ENCODE measurements around the gene RTKN. TPM values are rescaled to one million over a fixed set of nuclear protein-coding genes. Genes with fewer than 3 reads are reported as not detected.
A peak's percentile ranks its signal among the peaks of the same experiment; 100 is the strongest.

Gene RTKN, protein sequence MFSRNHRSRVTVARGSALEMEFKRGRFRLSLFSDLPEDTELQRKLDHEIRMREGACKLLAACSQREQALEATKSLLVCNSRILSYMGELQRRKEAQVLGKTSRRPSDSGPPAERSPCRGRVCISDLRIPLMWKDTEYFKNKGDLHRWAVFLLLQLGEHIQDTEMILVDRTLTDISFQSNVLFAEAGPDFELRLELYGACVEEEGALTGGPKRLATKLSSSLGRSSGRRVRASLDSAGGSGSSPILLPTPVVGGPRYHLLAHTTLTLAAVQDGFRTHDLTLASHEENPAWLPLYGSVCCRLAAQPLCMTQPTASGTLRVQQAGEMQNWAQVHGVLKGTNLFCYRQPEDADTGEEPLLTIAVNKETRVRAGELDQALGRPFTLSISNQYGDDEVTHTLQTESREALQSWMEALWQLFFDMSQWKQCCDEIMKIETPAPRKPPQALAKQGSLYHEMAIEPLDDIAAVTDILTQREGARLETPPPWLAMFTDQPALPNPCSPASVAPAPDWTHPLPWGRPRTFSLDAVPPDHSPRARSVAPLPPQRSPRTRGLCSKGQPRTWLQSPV
- polyA plus RNA-seq (2013, experiment 1 of 2): 20.6 TPM
- polyA plus RNA-seq (2013, experiment 2 of 2): 20.1 TPM

DNA sequence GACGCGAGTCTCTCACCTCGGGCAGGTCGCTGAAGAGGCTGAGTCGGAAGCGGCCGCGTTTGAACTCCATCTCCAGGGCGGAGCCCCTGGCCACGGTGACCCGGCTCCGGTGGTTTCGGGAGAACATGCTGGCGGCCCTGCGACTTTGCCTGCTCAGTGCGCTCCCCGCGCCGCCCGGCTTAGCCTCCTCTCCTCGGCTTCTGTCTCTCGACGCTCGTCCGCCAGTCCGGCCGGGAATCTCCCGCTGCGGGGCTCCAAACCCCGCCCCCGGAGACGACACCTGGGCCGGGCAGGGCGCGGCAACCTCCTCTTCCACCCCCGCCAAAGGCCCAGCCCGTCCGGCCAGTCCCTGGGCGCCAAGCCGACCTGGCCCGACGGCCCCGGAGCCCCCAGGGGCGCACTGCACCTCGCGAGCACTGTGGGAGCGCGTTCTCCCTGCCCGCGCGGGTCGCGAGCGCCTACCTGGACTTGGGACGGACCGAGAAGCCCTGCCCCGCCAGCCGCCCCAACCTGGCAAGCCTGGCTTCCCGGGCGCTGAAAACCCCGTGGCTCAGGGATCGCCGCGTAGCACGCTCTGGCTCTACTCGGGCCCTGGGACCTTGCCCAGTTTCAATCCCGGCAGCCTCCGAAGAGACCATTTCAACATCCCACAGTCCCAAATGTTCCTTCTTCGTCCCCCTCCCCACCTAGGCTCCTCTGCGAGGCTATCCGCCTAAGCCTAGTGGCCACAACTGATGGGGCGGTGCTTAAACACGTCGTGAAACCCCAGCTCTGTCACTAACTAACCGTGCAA, at the start of gene RTKN:
RTKN (minus strand) TSS at position 248 of the 793 bp plus-strand sequence; CDS start at position 127, 121 bp downstream.
- peaks cover 17 to 19% of the 10 kb centered on the region in 2 donors for H3K4me1 ChIP-seq (ENCODE audit: control insufficient read depth in 2 of 2, insufficient read depth in 1 of 2, low read depth in 1 of 2, low read length in 2 of 2)
- WGBS, 2 donors (ENCODE audit: extremely low coverage in 2 of 2, insufficient read length in 2 of 2, insufficient replicate concordance in 1 of 2): no CpG with 5 or more reads among the region's 75 CpGs
- H2BK5ac ChIP-seq (ENCODE audit: low read length): peak within 1 kb of the TSS; percentile 56
- H3K4me2 ChIP-seq (ENCODE audit: insufficient read depth, low read length, poor library complexity, severe bottlenecking): peak within 1 kb of the TSS; percentile 95
- no peak within 1 kb of the TSS for H4K91ac ChIP-seq (ENCODE audit: low read depth, low read length, poor library complexity)
- H2BK15ac ChIP-seq (ENCODE audit: low read length): peak within 1 kb of the TSS; percentile 96
- H3K27ac ChIP-seq (replicated peaks; ENCODE audit: low read length): peak within 1 kb of the TSS; percentile 94
- peaks cover 0 to 2% of the 10 kb centered on the region in 2 donors for H3K9me3 ChIP-seq (replicated peaks in 1 of 2; ENCODE audit: control insufficient read depth in 2 of 2, insufficient read depth in 1 of 2, low read depth in 1 of 2, low read length in 2 of 2)
- no peak within 1 kb of the TSS for H4K8ac ChIP-seq (ENCODE audit: low read depth, low read length)
- H3K27me3 ChIP-seq (ENCODE audit: control insufficient read depth in 3 of 3, insufficient read depth in 3 of 3, low read depth in 1 of 3, low read length in 3 of 3): peaks cover 0 to 15% (median 0%) of the 10 kb centered on the region in 3 experiments
- peak within 1 kb of the TSS; percentile 81 for H3K23ac ChIP-seq (ENCODE audit: low read depth, low read length, poor library complexity)
- no peak within 1 kb of the TSS for H2BK12ac ChIP-seq (ENCODE audit: low read length)
- peak within 1 kb of the TSS; percentile 96 for H2AFZ ChIP-seq (ENCODE audit: low read length)
- H2AK5ac ChIP-seq (ENCODE audit: low read depth, low read length): peak within 1 kb of the TSS; percentile 62
- H3K79me1 ChIP-seq (ENCODE audit: low read depth, low read length): peaks cover 6% of the 10 kb centered on the region
- peak; percentile 50 for DNase-seq (ENCODE audit: low spot score)
- H3K4me3 ChIP-seq (ENCODE audit: low read length in 2 of 2): peak within 1 kb of the TSS; percentile 59 to 78
- H3K36me3 ChIP-seq (replicated peaks in 1 of 2; ENCODE audit: control insufficient read depth in 2 of 2, insufficient read depth in 2 of 2, low read length in 2 of 2): no peaks in the 10 kb centered on the region
- H3K9ac ChIP-seq (ENCODE audit: low read depth, low read length, poor library complexity): peak within 1 kb of the TSS; percentile 90
- peak within 1 kb of the TSS; percentile 96 for H3K18ac ChIP-seq (ENCODE audit: low read length)
- H2BK120ac ChIP-seq (ENCODE audit: low read depth, low read length): peak within 1 kb of the TSS; percentile 65
- H3K14ac ChIP-seq (ENCODE audit: low read length): no peak within 1 kb of the TSS
- H3K4ac ChIP-seq (ENCODE audit: low read length): no peak within 1 kb of the TSS

DNA sequence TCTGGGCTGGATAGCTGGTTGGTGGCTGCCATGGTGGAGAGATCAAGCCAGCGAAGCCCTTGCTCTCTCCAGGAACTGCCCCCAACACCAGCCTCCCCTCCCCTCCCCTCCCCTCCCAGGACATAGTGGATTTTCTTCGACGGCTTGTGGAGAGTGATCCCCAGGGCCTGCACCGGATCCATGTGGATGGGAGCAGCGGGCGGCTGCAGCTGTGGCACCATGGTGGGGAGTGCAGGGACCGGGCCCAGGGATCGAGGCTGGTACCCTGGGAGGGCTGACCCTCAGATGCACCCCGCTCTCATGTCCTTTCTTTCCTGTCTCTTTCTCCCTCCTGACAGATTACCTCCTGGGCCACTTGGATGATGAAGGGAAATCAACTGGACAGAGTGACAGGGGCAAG, 48.2 kb upstream of the RTKN start:
- DNase-seq (ENCODE audit: low spot score): no peak
- H3K14ac ChIP-seq (ENCODE audit: low read length): no peak overlapping the region
- no peak overlapping the region for H3K4ac ChIP-seq (ENCODE audit: low read length)
- no peaks in the 10 kb centered on the region for H3K79me1 ChIP-seq (ENCODE audit: low read depth, low read length)
- no peak overlapping the region for H2BK5ac ChIP-seq (ENCODE audit: low read length)
- H4K8ac ChIP-seq (ENCODE audit: low read depth, low read length): no peak overlapping the region
- no peak overlapping the region for H3K4me3 ChIP-seq (ENCODE audit: low read length in 2 of 2)
- H3K9ac ChIP-seq (ENCODE audit: low read depth, low read length, poor library complexity): no peak overlapping the region
- no peak overlapping the region for H2BK15ac ChIP-seq (ENCODE audit: low read length)
- no peak overlapping the region for H3K27ac ChIP-seq (replicated peaks; ENCODE audit: low read length)
- WGBS, 2 donors (ENCODE audit: extremely low coverage in 2 of 2, insufficient read length in 2 of 2, insufficient replicate concordance in 1 of 2): no CpG with 5 or more reads among the region's 9 CpGs
- no peaks in the 10 kb centered on the region for H3K27me3 ChIP-seq (ENCODE audit: control insufficient read depth in 3 of 3, insufficient read depth in 3 of 3, low read depth in 1 of 3, low read length in 3 of 3)
- H2AK5ac ChIP-seq (ENCODE audit: low read depth, low read length): no peak overlapping the region
- no peak overlapping the region for H3K23ac ChIP-seq (ENCODE audit: low read depth, low read length, poor library complexity)
- H3K4me2 ChIP-seq (ENCODE audit: insufficient read depth, low read length, poor library complexity, severe bottlenecking): no peak overlapping the region
- H3K18ac ChIP-seq (ENCODE audit: low read length): no peak overlapping the region
- no peak overlapping the region for H2BK120ac ChIP-seq (ENCODE audit: low read depth, low read length)
- no peaks in the 10 kb centered on the region for H3K9me3 ChIP-seq (replicated peaks in 1 of 2; ENCODE audit: control insufficient read depth in 2 of 2, insufficient read depth in 1 of 2, low read depth in 1 of 2, low read length in 2 of 2)
- no peak overlapping the region for H2BK12ac ChIP-seq (ENCODE audit: low read length)
- H3K4me1 ChIP-seq (ENCODE audit: control insufficient read depth in 2 of 2, insufficient read depth in 1 of 2, low read depth in 1 of 2, low read length in 2 of 2): no peaks in the 10 kb centered on the region
- no peak overlapping the region for H4K91ac ChIP-seq (ENCODE audit: low read depth, low read length, poor library complexity)
- H3K36me3 ChIP-seq (replicated peaks in 1 of 2; ENCODE audit: control insufficient read depth in 2 of 2, insufficient read depth in 2 of 2, low read length in 2 of 2): peaks cover 32 to 57% of the 10 kb centered on the region in 2 donors
- no peak overlapping the region for H2AFZ ChIP-seq (ENCODE audit: low read length)

DNA sequence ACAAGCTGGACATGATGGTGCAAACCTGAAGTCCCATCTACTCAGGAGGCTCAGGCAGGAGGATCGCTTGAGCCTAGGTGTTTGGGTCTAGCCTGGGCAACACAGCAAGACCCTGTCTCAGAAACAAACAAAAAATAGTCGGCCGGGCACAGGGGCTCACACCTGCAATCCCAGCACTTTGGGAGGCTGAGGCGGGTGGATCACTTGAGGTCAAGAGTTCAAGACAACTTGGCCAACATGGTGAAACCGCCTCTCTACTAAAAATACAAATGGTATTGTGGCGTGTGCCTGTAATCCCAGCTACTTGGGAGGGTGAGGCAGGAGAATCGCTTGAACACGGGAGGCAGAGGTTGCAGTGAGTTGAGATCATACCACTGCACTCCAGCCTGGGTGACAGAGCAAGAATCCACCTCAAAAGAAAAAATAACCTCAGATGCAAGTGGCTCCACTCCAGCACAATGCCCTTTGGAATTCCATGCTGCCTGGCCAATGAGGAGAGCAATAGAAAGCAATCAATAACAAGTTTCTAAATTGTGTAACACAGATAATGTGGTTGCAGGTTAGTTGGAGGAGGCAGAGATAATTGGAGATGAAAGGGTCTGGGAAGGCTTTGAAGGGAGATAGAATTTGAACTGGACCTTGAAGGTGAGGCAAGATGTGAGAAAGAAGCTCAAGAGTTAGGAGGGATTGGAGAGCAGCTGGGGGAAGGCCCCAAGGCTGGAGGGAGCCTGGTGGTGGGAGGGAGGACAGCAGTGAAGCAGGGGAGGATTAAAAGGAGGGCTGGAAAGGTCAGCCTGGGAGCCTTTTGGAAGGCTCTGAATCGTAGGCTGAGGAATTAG, 47.1 kb upstream of the RTKN start:
- Histone ChIP-seq H2AK5ac (ENCODE audit: low read depth, low read length) (no peak overlapping the region), H3K9ac (ENCODE audit: low read depth, low read length, poor library complexity) (no peak overlapping the region)

More for the DNA sequence above, 47.1 kb upstream of the RTKN start:
- no peak overlapping the region for H3K4me2 ChIP-seq (ENCODE audit: insufficient read depth, low read length, poor library complexity, severe bottlenecking)
- no peak overlapping the region for H3K18ac ChIP-seq (ENCODE audit: low read length)
- H3K4me3 ChIP-seq (ENCODE audit: low read length in 2 of 2): no peak overlapping the region
- DNase-seq (ENCODE audit: low spot score): no peak
- WGBS, 2 donors (ENCODE audit: extremely low coverage in 2 of 2, insufficient read length in 2 of 2, insufficient replicate concordance in 1 of 2): no CpG with 5 or more reads among the region's 9 CpGs
- no peaks in the 10 kb centered on the region for H3K79me1 ChIP-seq (ENCODE audit: low read depth, low read length)
- no peak overlapping the region for H2BK5ac ChIP-seq (ENCODE audit: low read length)
- no peak overlapping the region for H2BK15ac ChIP-seq (ENCODE audit: low read length)
- H3K27me3 ChIP-seq (ENCODE audit: control insufficient read depth in 3 of 3, insufficient read depth in 3 of 3, low read depth in 1 of 3, low read length in 3 of 3): no peaks in the 10 kb centered on the region
- no peak overlapping the region for H2AFZ ChIP-seq (ENCODE audit: low read length)
- H3K36me3 ChIP-seq (replicated peaks in 1 of 2; ENCODE audit: control insufficient read depth in 2 of 2, insufficient read depth in 2 of 2, low read length in 2 of 2): peaks cover 30 to 50% of the 10 kb centered on the region in 2 donors
- no peak overlapping the region for H4K91ac ChIP-seq (ENCODE audit: low read depth, low read length, poor library complexity)
- no peaks in the 10 kb centered on the region for H3K4me1 ChIP-seq (ENCODE audit: control insufficient read depth in 2 of 2, insufficient read depth in 1 of 2, low read depth in 1 of 2, low read length in 2 of 2)
- no peak overlapping the region for H3K23ac ChIP-seq (ENCODE audit: low read depth, low read length, poor library complexity)
- H3K4ac ChIP-seq (ENCODE audit: low read length): no peak overlapping the region
- H4K8ac ChIP-seq (ENCODE audit: low read depth, low read length): no peak overlapping the region
- H3K27ac ChIP-seq (replicated peaks; ENCODE audit: low read length): no peak overlapping the region
- H3K14ac ChIP-seq (ENCODE audit: low read length): no peak overlapping the region
- no peak overlapping the region for H2BK120ac ChIP-seq (ENCODE audit: low read depth, low read length)
- H2BK12ac ChIP-seq (ENCODE audit: low read length): no peak overlapping the region
- H3K9me3 ChIP-seq (replicated peaks in 1 of 2; ENCODE audit: control insufficient read depth in 2 of 2, insufficient read depth in 1 of 2, low read depth in 1 of 2, low read length in 2 of 2): no peaks in the 10 kb centered on the region

Measured in neuronal stem cell (in vitro differentiated cells).